Karpas-422 (cell line): Measurements from ENCODE around the gene ZBTB48. TPM values are rescaled to one million over a fixed set of nuclear protein-coding genes. Genes with fewer than 3 reads are reported as not detected.

Source experiments
- DNase-seq: peaks from one replicate; pipeline ENCODE4 v3.0.0-alpha.2; 2015
- H2AFZ ChIP-seq: fragments of 200-600 bp; sonication (generic); 2 replicates; pipeline ENCODE4 v1.6.1; 2014; ENCODE audit warnings: antibody characterized with exemption, low read length, mixed read lengths
- H3K27ac ChIP-seq: fragments of 200-600 bp; sonication (generic); 2 replicates; pipeline ENCODE4 v1.5.1; 2014; ENCODE audit warnings: mild to moderate bottlenecking, low read length, moderate library complexity
- H3K27me3 ChIP-seq: fragments of 200-600 bp; sonication (generic); 2 replicates; pipeline ENCODE4 v1.6.1; 2014; ENCODE audit warnings: low read length, mixed read lengths
- H3K36me3 ChIP-seq: fragments of 200-600 bp; sonication (generic); 2 replicates; pipeline ENCODE4 v1.6.1; 2014; ENCODE audit warnings: low read length, mixed read lengths; ENCODE audit not compliant: insufficient read depth
- H3K4me1 ChIP-seq: fragments of 200-600 bp; sonication (generic); 2 replicates; pipeline ENCODE4 v1.6.1; 2014; ENCODE audit warnings: mild to moderate bottlenecking, low read length, mixed read lengths
- H3K4me2 ChIP-seq: fragments of 200-600 bp; sonication (generic); 2 replicates; pipeline ENCODE4 v1.6.1; 2014; ENCODE audit warnings: low read length, low read depth, mild to moderate bottlenecking; ENCODE audit not compliant: poor library complexity, severe bottlenecking
- H3K4me3 ChIP-seq: fragments of 200-600 bp; sonication (generic); 2 replicates; pipeline ENCODE4 v1.5.1; 2014; ENCODE audit warnings: mild to moderate bottlenecking, antibody characterized with exemption, low read length, mixed read lengths
- H3K79me2 ChIP-seq: fragments of 200-600 bp; sonication (generic); 2 replicates; pipeline ENCODE4 v1.6.1; 2014; ENCODE audit warnings: mild to moderate bottlenecking, low read length, mixed read lengths
- H3K9ac ChIP-seq: fragments of 200-600 bp; sonication (generic); 2 replicates; pipeline ENCODE4 v1.6.0; 2014; ENCODE audit warnings: low read length
- H3K9me2 ChIP-seq: fragments of 200-600 bp; sonication (generic), shearing (Covaris generic); replicated peaks from 2 replicates; pipeline ENCODE4 v1.6.0; 2014; ENCODE audit warnings: mild to moderate bottlenecking, low read length, moderate library complexity; ENCODE audit not compliant: insufficient read depth
- H3K9me3 ChIP-seq: fragments of 300-700, 200-600 bp; sonication (generic); 2 replicates; pipeline ENCODE4 v1.6.1; 2014; ENCODE audit warnings: low read length, mixed read lengths
- H4K20me1 ChIP-seq: fragments of 200-600 bp; sonication (generic); 2 replicates; pipeline ENCODE4 v1.6.1; 2014; ENCODE audit warnings: mild to moderate bottlenecking, antibody characterized with exemption, low read length, low read depth; ENCODE audit not compliant: insufficient read depth
- total RNA-seq: library from RNA; depleted of rRNA; stranded (reverse); fragments of >200 nt; shearing (Covaris generic); gene quantifications from 2 replicates; pipeline ENCODE4 v1.2.3, GENCODE V29; 2014; ENCODE audit warnings: low replicate concordance

ZBTB48 gene
- total RNA-seq, 1 experiment from 2014 or later: 36.3 TPM

DNA sequence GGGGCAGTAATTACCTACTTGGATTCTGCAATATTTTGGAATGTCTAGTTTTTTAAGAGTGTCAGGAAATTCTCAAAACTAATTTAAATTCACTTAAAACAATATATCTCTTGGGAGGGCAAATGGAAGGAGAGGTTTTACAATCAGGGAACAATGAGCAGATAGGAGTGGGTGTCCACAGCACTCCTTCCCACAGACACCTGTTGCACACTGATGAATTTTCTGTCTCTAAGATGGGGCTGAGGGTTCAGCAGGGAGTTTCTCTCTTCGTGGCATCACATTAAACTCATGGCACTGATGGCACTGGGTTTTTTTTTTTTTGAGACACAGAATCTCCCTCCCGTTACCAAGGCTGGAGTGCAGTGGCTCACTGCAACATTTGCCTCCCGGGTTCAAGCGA lies 39.3 kb downstream of the ZBTB48 start:
- H3K9me2 ChIP-seq: no peaks in the 10 kb centered on the region
- no peak overlapping the region for H3K4me2 ChIP-seq
- 0 out of 2 replicates have a peak, but pooled peaks cover 6% of the 10 kb centered on the region for H3K36me3 ChIP-seq

GRCh38 chr1:6621429-6622391 lies 41.9 kb downstream of the ZBTB48 start:
- DNase-seq: no peak
- H3K9me3 ChIP-seq: no peaks in the 10 kb centered on the region
- peaks cover 28% of the 10 kb centered on the region for H3K4me1 ChIP-seq
- H3K27ac ChIP-seq: no peak overlapping the region
- no peak overlapping the region for H3K4me2 ChIP-seq
- no peaks in the 10 kb centered on the region for H4K20me1 ChIP-seq
- H3K79me2 ChIP-seq: peaks cover 31% of the 10 kb centered on the region
- no peak overlapping the region for H3K9ac ChIP-seq
- H3K4me3 ChIP-seq: no peak overlapping the region
- no peaks in the 10 kb centered on the region for H3K27me3 ChIP-seq
- 0 out of 2 replicates have a peak, but pooled peaks cover 6% of the 10 kb centered on the region for H3K36me3 ChIP-seq
- H3K9me2 ChIP-seq: no peaks in the 10 kb centered on the region
- no peak overlapping the region for H2AFZ ChIP-seq

More for the DNA sequence above, 39.3 kb downstream of the ZBTB48 start:
- no peak overlapping the region for H3K4me3 ChIP-seq
- no peaks in the 10 kb centered on the region for H3K27me3 ChIP-seq
- H4K20me1 ChIP-seq: no peaks in the 10 kb centered on the region
- H3K27ac ChIP-seq: no peak overlapping the region
- DNase-seq: no peak
- no peaks in the 10 kb centered on the region for H3K9me3 ChIP-seq
- H3K79me2 ChIP-seq: peaks cover 34% of the 10 kb centered on the region
- no peak overlapping the region for H3K9ac ChIP-seq
- H3K4me1 ChIP-seq: peaks cover 23% of the 10 kb centered on the region
- no peak overlapping the region for H2AFZ ChIP-seq

GRCh38 chr1:6622396-6623152 lies 42.8 kb downstream of the ZBTB48 start:
- H3K4me2 ChIP-seq: peak overlapping the region; percentile 38
- no peaks in the 10 kb centered on the region for H3K9me2 ChIP-seq
- H3K9ac ChIP-seq: no peak overlapping the region
- no peak for DNase-seq
- no peak overlapping the region for H3K4me3 ChIP-seq
- no peaks in the 10 kb centered on the region for H4K20me1 ChIP-seq
- no peaks in the 10 kb centered on the region for H3K27me3 ChIP-seq
- H3K36me3 ChIP-seq: 0 out of 2 replicates have a peak, but pooled peaks cover 6% of the 10 kb centered on the region
- H3K9me3 ChIP-seq: no peaks in the 10 kb centered on the region
- peaks cover 28% of the 10 kb centered on the region for H3K4me1 ChIP-seq
- H3K79me2 ChIP-seq: peaks cover 31% of the 10 kb centered on the region
- no peak overlapping the region for H2AFZ ChIP-seq
- 0 out of 2 replicates have a peak overlapping the region, but pooled peaks have one; percentile 4 for H3K27ac ChIP-seq

DNA sequence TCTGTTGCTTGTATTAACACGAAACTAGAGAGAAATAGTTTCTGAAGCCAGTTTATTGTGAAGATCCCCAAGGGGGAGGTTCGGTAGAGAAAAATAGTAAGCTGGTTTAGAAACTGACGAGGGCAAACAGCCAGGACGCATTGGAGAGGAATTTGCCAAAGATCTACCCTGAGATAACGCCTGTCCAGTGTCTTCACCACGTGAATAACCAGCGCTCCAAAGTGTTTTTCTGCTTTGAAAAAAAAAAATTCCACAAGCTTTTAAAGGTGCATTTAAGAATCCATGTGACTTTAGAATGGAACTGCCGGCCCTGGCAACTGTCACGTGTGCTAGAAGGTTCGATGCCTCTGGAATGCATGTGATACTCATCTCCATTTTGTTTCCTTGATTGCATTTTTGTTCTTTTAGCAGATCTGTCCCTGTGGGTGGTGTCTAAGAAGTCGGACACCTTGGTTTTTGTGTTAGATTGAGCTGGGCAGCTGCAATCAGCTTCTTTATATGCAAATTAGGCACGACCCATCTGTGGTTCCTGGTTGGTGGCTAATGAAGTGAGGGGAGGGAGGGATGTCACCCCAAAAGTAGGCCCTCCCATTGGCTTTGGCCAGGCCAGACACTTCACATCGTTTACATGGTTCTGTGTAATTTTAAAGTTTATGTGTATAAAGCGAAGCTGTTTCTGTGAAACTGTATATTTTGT lies 43.6 kb downstream of the ZBTB48 start:
- Histone ChIP-seq H3K79me2 (peaks cover 28% of the 10 kb centered on the region), H3K9me3 (no peaks in the 10 kb centered on the region)
- DNase-seq: peak; percentile 78

DNA sequence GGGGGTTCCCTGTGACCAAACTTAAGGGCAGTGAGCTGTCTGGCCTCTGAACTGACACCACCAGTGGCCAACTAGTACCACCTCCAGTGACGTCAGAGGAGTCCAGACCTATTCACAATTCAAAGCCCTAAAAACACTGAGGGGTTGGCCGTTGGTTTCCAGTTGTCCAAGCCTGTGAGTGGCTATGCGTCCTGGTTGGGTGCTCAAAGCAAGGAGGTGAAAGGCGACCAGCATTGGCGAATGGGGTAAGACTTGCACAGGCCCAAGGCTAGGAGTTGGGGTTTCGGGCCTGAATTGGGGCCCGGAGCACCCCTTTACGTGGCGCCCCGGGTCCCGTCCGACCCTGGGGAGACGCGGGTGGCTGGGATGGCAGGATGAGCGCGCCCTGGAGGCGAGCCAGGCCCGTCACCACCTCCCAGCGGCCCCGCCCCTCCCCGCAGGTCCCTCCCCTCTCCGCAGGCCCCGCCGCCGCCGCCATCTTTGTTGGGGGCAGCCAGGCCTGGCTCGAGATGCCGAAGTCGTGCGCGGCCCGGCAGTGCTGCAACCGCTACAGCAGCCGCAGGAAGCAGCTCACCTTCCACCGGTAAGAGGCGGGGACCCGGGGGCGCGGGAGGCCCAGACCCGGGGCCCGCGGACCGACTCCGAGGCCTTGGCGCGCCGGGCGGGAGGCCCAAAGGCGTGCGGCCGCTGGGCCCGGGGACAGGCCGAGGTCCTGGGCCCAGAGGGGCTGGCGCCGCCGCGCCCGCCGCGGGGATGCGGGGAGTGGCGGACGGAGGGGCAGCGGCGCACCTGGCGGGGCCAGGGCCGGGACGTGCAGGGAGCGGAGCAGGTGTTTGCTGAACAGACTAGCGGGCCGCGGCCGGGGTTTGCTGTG lies 45.2 kb downstream of the ZBTB48 start, which contains the start of gene THAP3:
THAP3 (plus strand) TSS at position 159 of the 874 bp plus-strand sequence; CDS start at position 510, 351 bp downstream.
- Histone ChIP-seq H3K9me2 (no peaks in the 10 kb centered on the region), H3K4me2 (peak within 1 kb of the TSS; percentile 98), H3K36me3 (0 out of 2 replicates have a peak, but pooled peaks cover 3% of the 10 kb centered on the region), H3K27me3 (no peaks in the 10 kb centered on the region), H3K27ac (peak within 1 kb of the TSS; percentile 55), H4K20me1 (no peaks in the 10 kb centered on the region), H2AFZ (0 out of 2 replicates have a peak within 1 kb of the TSS, but pooled peaks have one; percentile 45), H3K4me3 (peak within 1 kb of the TSS; percentile 83), H3K9ac (peak within 1 kb of the TSS; percentile 89), H3K4me1 (peaks cover 28% of the 10 kb centered on the region), H3K79me2 (peaks cover 28% of the 10 kb centered on the region), H3K9me3 (no peaks in the 10 kb centered on the region)
- peak; percentile 95 for DNase-seq

More for the DNA sequence above, 43.6 kb downstream of the ZBTB48 start:
- Histone ChIP-seq H3K9me2 (no peaks in the 10 kb centered on the region), H3K27ac (peak overlapping the region; percentile 55), H2AFZ (no peak overlapping the region), H3K9ac (no peak overlapping the region), H3K27me3 (no peaks in the 10 kb centered on the region), H3K4me2 (peak overlapping the region; percentile 38), H3K4me1 (peaks cover 28% of the 10 kb centered on the region), H3K36me3 (0 out of 2 replicates have a peak, but pooled peaks cover 6% of the 10 kb centered on the region), H3K4me3 (no peak overlapping the region), H4K20me1 (no peaks in the 10 kb centered on the region)

DNA sequence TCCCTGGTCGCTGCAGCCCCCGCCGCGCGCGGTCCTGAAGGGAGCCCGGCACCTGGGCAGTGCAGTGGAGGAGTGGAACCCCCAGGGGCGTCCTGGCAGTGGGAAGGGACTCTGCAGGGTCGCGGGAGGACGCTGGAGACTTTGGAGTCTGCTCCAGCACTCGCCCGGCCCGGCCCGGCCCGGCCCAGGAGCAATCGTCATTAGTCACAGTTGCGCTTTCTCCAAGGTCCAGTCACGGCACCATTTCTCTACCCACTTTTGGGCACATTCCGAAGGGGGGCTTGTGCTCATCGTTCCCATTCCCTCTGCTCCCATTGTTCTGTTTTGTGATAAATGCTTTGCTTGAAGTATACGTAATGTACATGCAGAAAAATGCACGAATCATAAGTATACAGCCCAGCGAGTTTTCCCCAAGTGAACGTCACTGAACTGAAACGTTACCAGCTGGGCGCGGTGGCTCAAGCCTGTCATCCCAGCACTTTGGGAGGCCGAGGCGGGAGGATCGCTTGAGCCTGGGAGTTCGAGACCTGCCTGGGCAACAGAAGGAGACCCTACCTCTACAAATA lies 45.9 kb downstream of the ZBTB48 start:
- H3K4me2 ChIP-seq: peak overlapping the region; percentile 98
- 0 out of 2 replicates have a peak, but pooled peaks cover 3% of the 10 kb centered on the region for H3K36me3 ChIP-seq
- H3K9me2 ChIP-seq: no peaks in the 10 kb centered on the region
- peaks cover 28% of the 10 kb centered on the region for H3K79me2 ChIP-seq
- peak overlapping the region; percentile 83 for H3K4me3 ChIP-seq
- H3K27me3 ChIP-seq: no peaks in the 10 kb centered on the region
- H3K9ac ChIP-seq: peak overlapping the region; percentile 89
- 0 out of 2 replicates have a peak overlapping the region, but pooled peaks have one; percentile 45 for H2AFZ ChIP-seq
- H3K27ac ChIP-seq: peak overlapping the region; percentile 32; the same call in 1 of the 2 replicates
- peak; percentile 56 for DNase-seq
- H3K9me3 ChIP-seq: no peaks in the 10 kb centered on the region
- H4K20me1 ChIP-seq: no peaks in the 10 kb centered on the region
- H3K4me1 ChIP-seq: peaks cover 28% of the 10 kb centered on the region

GRCh38 chr1:6627031-6627430 lies 47.2 kb downstream of the ZBTB48 start:
- H3K36me3 ChIP-seq: 0 out of 2 replicates have a peak, but pooled peaks cover 3% of the 10 kb centered on the region
- no peak overlapping the region for H2AFZ ChIP-seq
- DNase-seq: no peak
- H3K9me2 ChIP-seq: no peaks in the 10 kb centered on the region
- H3K79me2 ChIP-seq: peaks cover 28% of the 10 kb centered on the region
- no peaks in the 10 kb centered on the region for H3K27me3 ChIP-seq
- H4K20me1 ChIP-seq: no peaks in the 10 kb centered on the region
- peaks cover 28% of the 10 kb centered on the region for H3K4me1 ChIP-seq
- H3K4me3 ChIP-seq: no peak overlapping the region
- no peak overlapping the region for H3K4me2 ChIP-seq
- no peak overlapping the region for H3K27ac ChIP-seq
- no peaks in the 10 kb centered on the region for H3K9me3 ChIP-seq
- no peak overlapping the region for H3K9ac ChIP-seq
